ENCODE measurements around the gene RRP12.

DNA sequence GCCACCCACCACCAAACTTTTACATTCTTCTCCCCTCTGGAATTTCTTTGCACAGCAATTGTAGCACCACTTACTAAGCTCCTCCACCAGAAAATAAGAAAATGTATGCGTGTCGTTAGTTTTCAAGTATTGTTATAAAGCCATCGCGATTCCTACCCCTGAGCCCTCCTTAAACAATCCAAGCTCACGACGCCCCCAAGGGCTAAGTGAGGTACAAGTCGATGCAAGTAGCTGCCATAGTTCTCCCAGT is 67.9 kb downstream of the RRP12 start:
- no peak for TF ChIP-seq SUZ12 (IDR thresholded peaks at IDR 0.05; ENCODE audit: extremely low read depth, insufficient read depth, insufficient read length)
- TF ChIP-seq ZNF274 (IDR thresholded peaks at IDR 0.05; ENCODE audit: low read depth, low read length), result no peak

All from NT2/D1 (cell line).